ENCODE data around the gene PTPRM. TPM values are rescaled to one million over a fixed set of nuclear protein-coding genes. Genes with fewer than 3 reads are reported as not detected.

The PTPRM gene
- total RNA-seq, 1 donor from 2014 or later = 59.0 TPM

GRCh38 chr18:8274370-8274769, 707.3 kb downstream of the PTPRM start:
- DNase-seq (ENCODE audit: low read depth, low spot score) = no peak

DNA sequence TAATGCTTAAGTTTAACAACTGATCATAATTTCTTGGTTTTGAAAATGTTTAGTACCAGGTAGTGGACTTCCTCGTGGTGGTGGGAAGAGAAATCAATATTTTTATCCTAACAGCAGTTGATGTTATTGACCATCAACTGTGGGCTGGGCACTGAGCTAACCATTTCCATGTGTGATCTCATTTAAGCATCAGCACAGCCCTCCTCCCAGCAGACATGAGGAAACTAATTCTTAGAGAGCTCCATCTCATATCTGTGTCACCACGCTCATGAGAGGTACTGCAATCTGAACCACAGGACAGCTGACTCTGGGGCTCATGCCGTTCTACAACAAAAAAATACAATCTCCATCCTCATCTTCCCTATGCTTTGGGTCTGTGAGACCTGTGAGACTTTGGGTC, 709.3 kb downstream of the PTPRM start:
- DNase-seq (ENCODE audit: low read depth, low spot score) = no peak

- DNase-seq (ENCODE audit: low read depth, low spot score) = no peak
Measured at GRCh38 chr18:8277270-8277669, 710.2 kb downstream of the PTPRM start.

GRCh38 chr18:8279346-8279745, 712.2 kb downstream of the PTPRM start:
- no peak for DNase-seq (ENCODE audit: low read depth, low spot score)

- DNase-seq (ENCODE audit: low read depth, low spot score) = no peak
Measured at GRCh38 chr18:8279781-8280330, 712.7 kb downstream of the PTPRM start.

- peak; percentile 29 for DNase-seq (ENCODE audit: low read depth, low spot score)
Measured at GRCh38 chr18:8283891-8284585, 716.9 kb downstream of the PTPRM start.

- DNase-seq (ENCODE audit: low read depth, low spot score) = no peak
Measured at GRCh38 chr18:8286303-8286702, 719.2 kb downstream of the PTPRM start.

GRCh38 chr18:8287196-8287885, 720.2 kb downstream of the PTPRM start:
- no peak for DNase-seq (ENCODE audit: low read depth, low spot score)

DNA sequence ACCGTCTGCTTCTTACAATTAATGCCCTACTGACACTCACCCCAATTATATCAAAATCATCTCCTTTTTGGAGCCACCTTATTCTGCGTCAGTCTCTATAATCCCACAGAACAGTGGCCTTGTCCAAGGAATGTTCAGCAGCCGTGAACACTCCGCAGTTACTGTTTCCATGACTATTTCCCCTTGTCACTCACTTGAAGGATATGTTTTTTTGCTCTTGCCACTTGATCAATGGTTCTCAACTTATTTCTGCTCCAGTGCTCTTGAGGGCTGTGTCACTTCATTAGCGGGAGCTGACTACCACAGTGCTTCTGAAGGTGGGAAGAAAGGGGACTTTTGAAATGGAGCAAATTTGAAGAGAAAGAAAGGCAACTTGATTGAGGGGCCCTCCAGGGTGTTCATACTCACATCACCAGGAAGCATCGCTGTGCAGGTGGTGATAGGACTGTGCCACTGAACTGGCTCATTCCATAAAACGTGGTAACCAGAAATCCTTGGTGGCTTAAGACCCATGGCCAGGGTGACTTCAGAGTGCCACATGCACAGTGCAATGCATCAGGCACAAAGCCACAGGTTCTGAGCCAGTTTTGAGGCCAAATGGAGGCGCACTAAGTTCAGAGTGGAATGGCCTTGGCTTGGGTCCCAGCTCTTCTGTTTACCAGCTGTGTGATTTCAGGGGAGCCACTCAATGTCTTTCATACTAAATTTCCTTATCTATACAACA, 721.5 kb downstream of the PTPRM start:
- DNase-seq (ENCODE audit: low read depth, low spot score) = no peak

DNA sequence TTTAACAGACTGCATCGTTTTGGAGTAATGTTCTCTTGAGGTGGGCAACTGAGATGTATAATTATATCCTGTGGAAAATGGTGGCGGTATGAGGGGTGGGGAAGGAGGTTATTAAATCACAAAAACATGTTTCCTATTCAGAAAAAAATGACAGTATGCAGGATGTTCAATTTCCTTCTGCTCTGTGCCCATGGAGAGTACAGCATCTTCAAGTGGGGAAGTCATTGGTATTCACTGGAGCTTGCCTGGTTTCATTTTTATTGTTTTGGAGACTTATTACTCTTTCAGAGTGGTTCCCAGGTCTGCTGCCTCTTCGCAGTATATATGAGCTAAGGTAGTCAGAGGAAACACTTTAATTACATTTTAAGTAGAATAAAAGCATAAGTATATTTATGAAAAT, 723.3 kb downstream of the PTPRM start:
- DNase-seq (ENCODE audit: low read depth, low spot score) = no peak

GRCh38 chr18:8290913-8291312, 723.8 kb downstream of the PTPRM start:
- DNase-seq (ENCODE audit: low read depth, low spot score) = no peak

DNA sequence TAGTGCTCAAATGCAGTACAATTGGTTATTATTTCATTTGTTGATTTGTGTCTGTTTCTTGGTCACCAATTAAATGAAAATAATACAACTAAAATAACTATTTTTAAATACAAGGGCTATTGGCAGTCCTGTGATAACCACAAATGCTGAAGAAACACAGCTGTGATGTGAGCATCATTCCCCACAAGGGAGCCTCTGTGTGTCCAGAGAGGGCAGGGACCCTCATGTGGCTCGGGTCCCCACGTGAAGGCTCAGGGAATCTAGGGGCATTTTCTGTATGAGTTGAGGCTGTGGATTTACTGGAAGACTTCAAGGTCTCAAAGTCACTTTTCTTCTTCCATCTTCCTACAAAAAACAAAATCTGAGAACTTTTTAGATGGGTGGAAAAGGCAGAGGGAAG, 726.1 kb downstream of the PTPRM start:
- DNase-seq (ENCODE audit: low read depth, low spot score) = no peak

GRCh38 chr18:8296886-8297616, 729.9 kb downstream of the PTPRM start:
- no peak for DNase-seq (ENCODE audit: low read depth, low spot score)

- no peak for DNase-seq (ENCODE audit: low read depth, low spot score)
Measured at GRCh38 chr18:8298186-8298585, 731.1 kb downstream of the PTPRM start.

GRCh38 chr18:8299054-8299980, 732.2 kb downstream of the PTPRM start:
- DNase-seq (ENCODE audit: low read depth, low spot score) = no peak

DNA sequence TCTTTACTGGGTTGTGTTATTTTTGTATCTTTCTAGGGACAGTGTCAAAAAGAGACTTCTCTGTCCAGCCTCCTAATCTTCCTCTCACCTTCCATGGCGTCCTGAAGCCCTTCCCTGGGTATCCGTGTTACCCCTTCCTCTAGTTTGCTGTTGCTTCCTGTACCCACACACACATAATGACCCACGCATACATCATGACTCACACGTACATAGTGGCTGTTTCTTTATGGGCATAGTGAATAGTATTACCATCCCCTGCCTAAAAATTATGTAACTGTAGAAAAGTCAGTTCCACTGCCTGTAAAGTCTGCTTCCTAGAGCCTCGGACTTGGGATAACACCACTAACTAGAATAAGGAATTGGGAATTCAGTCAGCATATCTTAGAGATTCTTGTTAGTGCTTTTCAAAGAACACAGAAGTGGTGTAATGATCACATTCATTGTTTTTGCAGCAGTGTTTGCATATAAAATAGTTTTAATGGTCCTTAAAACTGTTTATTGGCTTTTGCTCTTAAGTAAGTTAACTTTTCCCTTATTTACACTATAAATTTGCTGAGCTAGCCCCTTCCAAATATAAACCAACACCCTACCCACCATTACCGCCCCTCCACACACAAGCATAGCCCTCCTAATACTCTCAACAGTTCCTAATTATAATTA, 733.8 kb downstream of the PTPRM start:
- DNase-seq (ENCODE audit: low read depth, low spot score) = no peak

GRCh38 chr18:8301427-8302172, 734.5 kb downstream of the PTPRM start:
- DNase-seq (ENCODE audit: low read depth, low spot score) = no peak

GRCh38 chr18:8303151-8303755, 736.1 kb downstream of the PTPRM start:
- DNase-seq (ENCODE audit: low read depth, low spot score) = no peak

- no peak for DNase-seq (ENCODE audit: low read depth, low spot score)
Measured at GRCh38 chr18:8307960-8308359, 740.8 kb downstream of the PTPRM start.
